Type B pancreatic cell (in vitro differentiated cells): ENCODE results near the gene ABHD16A. TPM values are rescaled to one million over a fixed set of nuclear protein-coding genes. Genes with fewer than 3 reads are reported as not detected.

ENCODE experiments used
- DNase-seq: peaks from one replicate; pipeline ENCODE4 v3.0.0; 2021; ENCODE audit warnings: mixed read lengths; ENCODE audit not compliant: unreplicated experiment; ENCODE audit errors: extremely low spot score
- H3K27ac Mint-ChIP-seq: 2 replicates; pipeline ENCODE4 v1.8.0; 2021; ENCODE audit warnings: mild to moderate bottlenecking, mixed read lengths
- H3K27me3 Mint-ChIP-seq: 2 replicates; pipeline ENCODE4 v1.8.0; 2021; ENCODE audit warnings: mixed read lengths
- H3K36me3 Mint-ChIP-seq: 2 replicates; pipeline ENCODE4 v1.8.0; 2021; ENCODE audit warnings: mixed read lengths
- H3K4me1 Mint-ChIP-seq: one replicate; pipeline ENCODE4 v1.8.0; 2021; ENCODE audit warnings: mixed read lengths; ENCODE audit not compliant: unreplicated experiment
- H3K4me3 Mint-ChIP-seq: 2 replicates; pipeline ENCODE4 v1.8.0; 2021; ENCODE audit warnings: mild to moderate bottlenecking, mixed read lengths
- H3K9me3 Mint-ChIP-seq: 2 replicates; pipeline ENCODE4 v1.8.0; 2021; ENCODE audit warnings: mixed read lengths
- CTCF ChIP-seq: fragments of 200-600 bp; sonication (generic); conservative IDR thresholded peaks from 2 replicates; pipeline ENCODE4 v1.5.0; 2021; ENCODE audit warnings: antibody characterized with exemption, mild to moderate bottlenecking
- total RNA-seq: library from RNA; stranded (reverse); gene quantifications from 2 replicates; pipeline ENCODE4 v1.2.1, GENCODE V29; 2021; ENCODE audit warnings: low replicate concordance

ABHD16A gene
- total RNA-seq, 1 donor from 2014 or later, result 80.9 TPM

GRCh38 chr6:31733734-31734133, 30.6 kb upstream of the ABHD16A start:
- no peaks in the 10 kb centered on the region for H3K27me3 Mint-ChIP-seq
- H3K4me3 Mint-ChIP-seq, result peak overlapping the region; percentile 98
- DNase-seq, result no peak
- H3K9me3 Mint-ChIP-seq, result no peaks in the 10 kb centered on the region
- H3K27ac Mint-ChIP-seq, result peak overlapping the region; percentile 56
- no peak for TF ChIP-seq CTCF
- H3K4me1 Mint-ChIP-seq, result peaks cover 39% of the 10 kb centered on the region
- peaks cover 29% of the 10 kb centered on the region for H3K36me3 Mint-ChIP-seq

- no peak for DNase-seq
- TF ChIP-seq CTCF, result no peak
- Mint-ChIP-seq H3K9me3 (no peaks in the 10 kb centered on the region), H3K4me3 (peak overlapping the region; percentile 58), H3K4me1 (peaks cover 25% of the 10 kb centered on the region), H3K27ac (no peak overlapping the region), H3K36me3 (peaks cover 34% of the 10 kb centered on the region), H3K27me3 (no peaks in the 10 kb centered on the region)
Measured at GRCh38 chr6:31732029-31732428, 28.9 kb upstream of the ABHD16A start.

GRCh38 chr6:31730631-31731086, 27.5 kb upstream of the ABHD16A start:
- H3K27ac Mint-ChIP-seq, result peak overlapping the region; percentile 94
- H3K36me3 Mint-ChIP-seq, result peaks cover 44% of the 10 kb centered on the region
- TF ChIP-seq CTCF, result no peak
- H3K9me3 Mint-ChIP-seq, result no peaks in the 10 kb centered on the region
- no peak for DNase-seq
- peak overlapping the region; percentile 95 for H3K4me3 Mint-ChIP-seq
- no peaks in the 10 kb centered on the region for H3K27me3 Mint-ChIP-seq
- peaks cover 31% of the 10 kb centered on the region for H3K4me1 Mint-ChIP-seq

GRCh38 chr6:31729979-31730630, 27.0 kb upstream of the ABHD16A start:
- H3K4me3 Mint-ChIP-seq, result peak overlapping the region; percentile 95
- TF ChIP-seq CTCF, result no peak
- H3K4me1 Mint-ChIP-seq, result peaks cover 33% of the 10 kb centered on the region
- peak overlapping the region; percentile 94 for H3K27ac Mint-ChIP-seq
- peak; percentile 94 for DNase-seq
- H3K27me3 Mint-ChIP-seq, result no peaks in the 10 kb centered on the region
- peaks cover 46% of the 10 kb centered on the region for H3K36me3 Mint-ChIP-seq
- H3K9me3 Mint-ChIP-seq, result no peaks in the 10 kb centered on the region

- Mint-ChIP-seq H3K4me1 (peaks cover 33% of the 10 kb centered on the region), H3K4me3 (peak overlapping the region; percentile 95), H3K36me3 (peaks cover 46% of the 10 kb centered on the region)
Measured at GRCh38 chr6:31729515-31729978, 26.4 kb upstream of the ABHD16A start.

More at GRCh38 chr6:31729515-31729978, 26.4 kb upstream of the ABHD16A start:
- Mint-ChIP-seq H3K27ac (peak overlapping the region; percentile 94), H3K9me3 (no peaks in the 10 kb centered on the region), H3K27me3 (no peaks in the 10 kb centered on the region)
- DNase-seq, result peak; percentile 88
- TF ChIP-seq CTCF, result peak; percentile 78
